ENCODE data around the gene NCKAP5.

NCKAP5 gene

DNA sequence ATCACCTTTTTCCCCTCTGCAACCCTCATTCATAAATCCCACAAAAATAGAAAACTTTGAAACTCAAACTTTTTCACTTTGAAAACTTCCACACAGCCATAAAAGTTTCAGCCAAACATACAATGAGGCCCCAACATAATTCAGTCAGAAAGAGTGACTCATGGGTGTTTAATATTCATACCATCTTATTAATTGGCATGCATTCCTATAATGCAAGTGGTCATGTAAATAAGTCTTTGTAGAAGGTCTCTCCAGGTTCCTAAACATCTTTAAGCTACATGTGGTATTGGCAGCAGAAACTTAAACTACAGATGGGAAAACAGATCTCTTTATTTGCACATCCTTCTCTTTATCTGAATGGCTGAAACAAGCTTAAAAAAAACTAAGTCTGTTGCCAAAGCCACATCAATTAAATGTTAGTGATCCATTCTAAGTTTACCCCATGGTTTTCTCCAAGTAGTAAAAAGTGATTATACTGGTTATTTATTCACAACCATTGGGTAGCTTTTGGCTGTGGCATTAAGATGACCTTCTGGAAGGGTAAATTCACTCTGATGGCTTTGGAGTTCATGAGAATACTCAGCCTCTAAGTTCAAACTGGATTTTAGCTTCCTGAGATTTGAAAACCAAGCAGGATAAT, 828.1 kb downstream of the NCKAP5 start:
- TF ChIP-seq, protein P1, sequence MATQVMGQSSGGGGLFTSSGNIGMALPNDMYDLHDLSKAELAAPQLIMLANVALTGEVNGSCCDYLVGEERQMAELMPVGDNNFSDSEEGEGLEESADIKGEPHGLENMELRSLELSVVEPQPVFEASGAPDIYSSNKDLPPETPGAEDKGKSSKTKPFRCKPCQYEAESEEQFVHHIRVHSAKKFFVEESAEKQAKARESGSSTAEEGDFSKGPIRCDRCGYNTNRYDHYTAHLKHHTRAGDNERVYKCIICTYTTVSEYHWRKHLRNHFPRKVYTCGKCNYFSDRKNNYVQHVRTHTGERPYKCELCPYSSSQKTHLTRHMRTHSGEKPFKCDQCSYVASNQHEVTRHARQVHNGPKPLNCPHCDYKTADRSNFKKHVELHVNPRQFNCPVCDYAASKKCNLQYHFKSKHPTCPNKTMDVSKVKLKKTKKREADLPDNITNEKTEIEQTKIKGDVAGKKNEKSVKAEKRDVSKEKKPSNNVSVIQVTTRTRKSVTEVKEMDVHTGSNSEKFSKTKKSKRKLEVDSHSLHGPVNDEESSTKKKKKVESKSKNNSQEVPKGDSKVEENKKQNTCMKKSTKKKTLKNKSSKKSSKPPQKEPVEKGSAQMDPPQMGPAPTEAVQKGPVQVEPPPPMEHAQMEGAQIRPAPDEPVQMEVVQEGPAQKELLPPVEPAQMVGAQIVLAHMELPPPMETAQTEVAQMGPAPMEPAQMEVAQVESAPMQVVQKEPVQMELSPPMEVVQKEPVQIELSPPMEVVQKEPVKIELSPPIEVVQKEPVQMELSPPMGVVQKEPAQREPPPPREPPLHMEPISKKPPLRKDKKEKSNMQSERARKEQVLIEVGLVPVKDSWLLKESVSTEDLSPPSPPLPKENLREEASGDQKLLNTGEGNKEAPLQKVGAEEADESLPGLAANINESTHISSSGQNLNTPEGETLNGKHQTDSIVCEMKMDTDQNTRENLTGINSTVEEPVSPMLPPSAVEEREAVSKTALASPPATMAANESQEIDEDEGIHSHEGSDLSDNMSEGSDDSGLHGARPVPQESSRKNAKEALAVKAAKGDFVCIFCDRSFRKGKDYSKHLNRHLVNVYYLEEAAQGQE (IDR thresholded peaks at IDR 0.05; ENCODE audit: low read depth): no peak
- TF ChIP-seq TAF1 (IDR thresholded peaks at IDR 0.05; ENCODE audit: low read depth) (no peak), NFIC (IDR thresholded peaks at IDR 0.05) (no peak), FOXM1 (IDR thresholded peaks at IDR 0.05; ENCODE audit: borderline replicate concordance, low read depth) (no peak), ZBTB7A (IDR thresholded peaks at IDR 0.05; ENCODE audit: low read depth) (no peak)

DNA sequence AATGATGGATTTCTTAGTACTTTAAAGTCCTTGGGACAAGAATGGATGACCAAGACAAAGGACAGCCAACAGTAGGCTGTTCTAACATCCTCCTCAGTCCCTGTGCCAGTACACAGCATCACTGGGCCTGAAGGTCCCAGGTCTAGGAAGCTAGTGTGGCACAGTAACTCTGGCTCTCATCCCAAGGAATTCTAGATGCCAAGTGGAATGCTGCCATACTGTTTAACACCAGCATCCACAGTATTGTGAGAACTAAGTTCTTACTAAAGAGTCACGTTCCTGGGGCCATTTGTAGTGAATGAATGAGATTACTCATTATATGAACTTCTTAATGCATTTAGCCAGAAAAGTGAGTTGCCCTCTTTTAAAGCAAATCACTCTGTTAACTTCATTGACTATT, 830.0 kb downstream of the NCKAP5 start:
- TF ChIP-seq YY1 (IDR thresholded peaks at IDR 0.05; ENCODE audit: low read depth): no peak
- TF ChIP-seq EGR1 (IDR thresholded peaks at IDR 0.05): no peak
- no peak for TF ChIP-seq TEAD4 (IDR thresholded peaks at IDR 0.05)
- TF ChIP-seq, protein P2, sequence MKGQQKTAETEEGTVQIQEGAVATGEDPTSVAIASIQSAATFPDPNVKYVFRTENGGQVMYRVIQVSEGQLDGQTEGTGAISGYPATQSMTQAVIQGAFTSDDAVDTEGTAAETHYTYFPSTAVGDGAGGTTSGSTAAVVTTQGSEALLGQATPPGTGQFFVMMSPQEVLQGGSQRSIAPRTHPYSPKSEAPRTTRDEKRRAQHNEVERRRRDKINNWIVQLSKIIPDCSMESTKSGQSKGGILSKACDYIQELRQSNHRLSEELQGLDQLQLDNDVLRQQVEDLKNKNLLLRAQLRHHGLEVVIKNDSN (IDR thresholded peaks at IDR 0.05): no peak
- no peak for TF ChIP-seq EP300 (IDR thresholded peaks at IDR 0.05; ENCODE audit: borderline replicate concordance)
- TF ChIP-seq, protein P3, sequence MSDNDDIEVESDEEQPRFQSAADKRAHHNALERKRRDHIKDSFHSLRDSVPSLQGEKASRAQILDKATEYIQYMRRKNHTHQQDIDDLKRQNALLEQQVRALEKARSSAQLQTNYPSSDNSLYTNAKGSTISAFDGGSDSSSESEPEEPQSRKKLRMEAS (IDR thresholded peaks at IDR 0.05): no peak
- no peak for TF ChIP-seq NFIC (IDR thresholded peaks at IDR 0.05)
- no peak for TF ChIP-seq TCF12 (IDR thresholded peaks at IDR 0.05; ENCODE audit: low read depth)
- no peak for TF ChIP-seq RAD21 (IDR thresholded peaks at IDR 0.05; ENCODE audit: low read depth)
- no peak for TF ChIP-seq FOXM1 (IDR thresholded peaks at IDR 0.05; ENCODE audit: borderline replicate concordance, low read depth)
- no peak for TF ChIP-seq CREB1 (IDR thresholded peaks at IDR 0.05; ENCODE audit: low read depth)
- TF ChIP-seq CEBPB (IDR thresholded peaks at IDR 0.05): no peak
- TF ChIP-seq TAF1 (IDR thresholded peaks at IDR 0.05; ENCODE audit: low read depth): no peak
- no peak for TF ChIP-seq ZBTB7A (IDR thresholded peaks at IDR 0.05; ENCODE audit: low read depth)
- TF ChIP-seq, protein P1 (IDR thresholded peaks at IDR 0.05; ENCODE audit: low read depth): no peak

DNA sequence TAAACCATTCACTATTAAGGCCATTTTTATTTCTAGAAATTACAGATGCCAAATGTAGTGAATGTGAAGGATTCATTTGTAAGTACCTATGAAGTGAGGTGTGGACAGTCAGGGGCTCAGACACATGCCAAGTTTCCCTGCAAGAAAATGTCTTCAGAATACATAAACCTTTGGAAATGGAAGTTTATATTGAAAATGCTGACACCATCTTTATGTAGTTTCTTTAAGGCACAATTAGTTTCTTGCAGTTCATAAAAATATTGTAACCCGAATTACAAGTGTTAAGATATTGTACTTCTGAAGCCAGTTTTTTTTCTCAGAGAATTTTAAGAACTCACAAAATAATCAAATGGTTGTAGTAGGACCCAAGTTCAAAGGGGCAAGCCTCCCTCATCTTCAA, 832.2 kb downstream of the NCKAP5 start:
- TF ChIP-seq EGR1 (IDR thresholded peaks at IDR 0.05) (no peak), TCF12 (IDR thresholded peaks at IDR 0.05; ENCODE audit: low read depth) (no peak), ZBTB7A (IDR thresholded peaks at IDR 0.05; ENCODE audit: low read depth) (no peak), EP300 (IDR thresholded peaks at IDR 0.05; ENCODE audit: borderline replicate concordance) (no peak), NFIC (IDR thresholded peaks at IDR 0.05) (no peak), YY1 (IDR thresholded peaks at IDR 0.05; ENCODE audit: low read depth) (no peak)
- TF ChIP-seq, protein P2 (IDR thresholded peaks at IDR 0.05): no peak
- TF ChIP-seq, protein P3 (IDR thresholded peaks at IDR 0.05): no peak

DNA sequence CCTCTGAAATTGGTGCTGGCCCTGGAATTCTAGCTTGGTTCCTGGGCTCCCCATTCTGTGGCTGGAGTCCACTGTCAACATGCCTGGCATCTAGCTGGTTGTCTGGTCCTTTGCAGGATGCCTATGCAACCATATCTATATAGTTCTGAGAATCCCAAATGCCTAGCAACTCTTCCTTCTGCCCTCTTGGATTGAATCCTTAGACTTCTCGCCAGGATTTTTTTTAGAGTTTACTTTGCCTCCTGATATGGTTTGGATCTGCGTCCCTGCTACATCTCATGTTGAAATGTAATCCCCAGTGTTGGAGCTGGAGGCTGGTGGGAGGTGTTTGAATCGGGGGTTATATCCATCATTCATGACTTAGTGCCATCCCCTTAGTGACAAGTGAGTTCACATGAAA, 833.3 kb downstream of the NCKAP5 start:
- TF ChIP-seq CREB1 (IDR thresholded peaks at IDR 0.05; ENCODE audit: low read depth) (no peak), RAD21 (IDR thresholded peaks at IDR 0.05; ENCODE audit: low read depth) (no peak), TEAD4 (IDR thresholded peaks at IDR 0.05) (no peak), ZBTB7A (IDR thresholded peaks at IDR 0.05; ENCODE audit: low read depth) (no peak), TCF12 (IDR thresholded peaks at IDR 0.05; ENCODE audit: low read depth) (no peak), NFIC (IDR thresholded peaks at IDR 0.05) (no peak), CEBPB (IDR thresholded peaks at IDR 0.05) (no peak), EGR1 (IDR thresholded peaks at IDR 0.05) (no peak), FOXM1 (IDR thresholded peaks at IDR 0.05; ENCODE audit: borderline replicate concordance, low read depth) (no peak), TAF1 (IDR thresholded peaks at IDR 0.05; ENCODE audit: low read depth) (no peak), YY1 (IDR thresholded peaks at IDR 0.05; ENCODE audit: low read depth) (no peak), EP300 (IDR thresholded peaks at IDR 0.05; ENCODE audit: borderline replicate concordance) (no peak)
- TF ChIP-seq, protein P3 (IDR thresholded peaks at IDR 0.05): no peak
- TF ChIP-seq, protein P2 (IDR thresholded peaks at IDR 0.05): no peak
- TF ChIP-seq, protein P1 (IDR thresholded peaks at IDR 0.05; ENCODE audit: low read depth): no peak
